ENCODE results near the gene UTP25.

The UTP25 gene

GRCh38 chr1:209807509-209807908, 20.3 kb upstream of the UTP25 start:
- DNase-seq (ENCODE audit: insufficient read length, low spot score) (no peak), FAIRE-seq (no peak)
- no peak for TF ChIP-seq CTCF (IDR thresholded peaks at IDR 0.05; ENCODE audit: insufficient read depth, missing control alignments)

GRCh38 chr1:209808059-209808581, 19.7 kb upstream of the UTP25 start:
- DNase-seq (ENCODE audit: insufficient read length, low spot score), result no peak
- FAIRE-seq, result no peak
- TF ChIP-seq CTCF (IDR thresholded peaks at IDR 0.05; ENCODE audit: insufficient read depth, missing control alignments), result no peak

- FAIRE-seq, result no peak
- DNase-seq (ENCODE audit: insufficient read length, low spot score), result no peak
- no peak for TF ChIP-seq CTCF (IDR thresholded peaks at IDR 0.05; ENCODE audit: insufficient read depth, missing control alignments)
Observed at GRCh38 chr1:209809611-209810010, 18.2 kb upstream of the UTP25 start.

GRCh38 chr1:209810783-209811182, 17.0 kb upstream of the UTP25 start:
- TF ChIP-seq CTCF (IDR thresholded peaks at IDR 0.05; ENCODE audit: insufficient read depth, missing control alignments), result no peak
- DNase-seq (ENCODE audit: insufficient read length, low spot score), result no peak
- FAIRE-seq, result no peak

GRCh38 chr1:209813902-209814301, 13.9 kb upstream of the UTP25 start:
- no peak for TF ChIP-seq CTCF (IDR thresholded peaks at IDR 0.05; ENCODE audit: insufficient read depth, missing control alignments)
- DNase-seq (ENCODE audit: insufficient read length, low spot score) (no peak), FAIRE-seq (no peak)

GRCh38 chr1:209815490-209815889, 12.3 kb upstream of the UTP25 start:
- FAIRE-seq, result no peak
- TF ChIP-seq CTCF (IDR thresholded peaks at IDR 0.05; ENCODE audit: insufficient read depth, missing control alignments), result no peak
- DNase-seq (ENCODE audit: insufficient read length, low spot score), result no peak

GRCh38 chr1:209815931-209816341, 11.8 kb upstream of the UTP25 start:
- no peak for DNase-seq (ENCODE audit: insufficient read length, low spot score)
- FAIRE-seq, result no peak

More at GRCh38 chr1:209815931-209816341, 11.8 kb upstream of the UTP25 start:
- no peak for TF ChIP-seq CTCF (IDR thresholded peaks at IDR 0.05; ENCODE audit: insufficient read depth, missing control alignments)

All from D721Med (cell line).